Measurements from ENCODE around the gene TMEM42.

Gene TMEM42

GRCh38 chr3:44874308-44874707 lies 12.6 kb downstream of the TMEM42 start, which contains the start of gene TGM4:
TSS of gene TGM4 (plus strand) at chr3:44874608. CDS start at chr3:44874679, 71 bp downstream.
- DNase-seq (ENCODE audit: low read depth), result no peak

- DNase-seq (ENCODE audit: low read depth), result no peak
Measured at GRCh38 chr3:44875596-44875995, 13.9 kb downstream of the TMEM42 start.

- no peak for DNase-seq (ENCODE audit: low read depth)
Measured at GRCh38 chr3:44877333-44877732, 15.6 kb downstream of the TMEM42 start.

- no peak for DNase-seq (ENCODE audit: low read depth)
Measured at GRCh38 chr3:44880284-44880683, 18.6 kb downstream of the TMEM42 start.

GRCh38 chr3:44883213-44883955 lies 21.7 kb downstream of the TMEM42 start:
- no peak for DNase-seq (ENCODE audit: low read depth)

GRCh38 chr3:44883999-44884431 lies 22.3 kb downstream of the TMEM42 start:
- DNase-seq (ENCODE audit: low read depth), result no peak

- no peak for DNase-seq (ENCODE audit: low read depth)
Measured at GRCh38 chr3:44885618-44886017, 23.9 kb downstream of the TMEM42 start.

GRCh38 chr3:44886561-44886960 lies 24.8 kb downstream of the TMEM42 start:
- DNase-seq (ENCODE audit: low read depth), result no peak

- no peak for DNase-seq (ENCODE audit: low read depth)
Measured at GRCh38 chr3:44887101-44887500, 25.4 kb downstream of the TMEM42 start.

- DNase-seq (ENCODE audit: low read depth), result no peak
Measured at GRCh38 chr3:44890258-44890657, 28.5 kb downstream of the TMEM42 start.

GRCh38 chr3:44890852-44891251 lies 29.1 kb downstream of the TMEM42 start:
- no peak for DNase-seq (ENCODE audit: low read depth)

GRCh38 chr3:44892689-44893088 lies 31.0 kb downstream of the TMEM42 start:
- DNase-seq (ENCODE audit: low read depth), result no peak

- no peak for DNase-seq (ENCODE audit: low read depth)
Measured at GRCh38 chr3:44893097-44893496, 31.4 kb downstream of the TMEM42 start.

GRCh38 chr3:44894485-44894884 lies 32.8 kb downstream of the TMEM42 start:
- DNase-seq (ENCODE audit: low read depth), result no peak

GRCh38 chr3:44896440-44896839 lies 34.7 kb downstream of the TMEM42 start:
- no peak for DNase-seq (ENCODE audit: low read depth)

- no peak for DNase-seq (ENCODE audit: low read depth)
Measured at GRCh38 chr3:44899683-44900367, 38.1 kb downstream of the TMEM42 start.

- no peak for DNase-seq (ENCODE audit: low read depth)
Measured at GRCh38 chr3:44902628-44903027, 40.9 kb downstream of the TMEM42 start.

- no peak for DNase-seq (ENCODE audit: low read depth)
Measured at GRCh38 chr3:44903314-44903713, 41.6 kb downstream of the TMEM42 start.

- no peak for DNase-seq (ENCODE audit: low read depth)
Measured at GRCh38 chr3:44903751-44904150, 42.0 kb downstream of the TMEM42 start.

GRCh38 chr3:44905446-44906157 lies 43.9 kb downstream of the TMEM42 start:
- DNase-seq (ENCODE audit: low read depth), result no peak

GRCh38 chr3:44906997-44907396 lies 45.3 kb downstream of the TMEM42 start:
- DNase-seq (ENCODE audit: low read depth), result no peak

- DNase-seq (ENCODE audit: low read depth), result no peak
Measured at GRCh38 chr3:44907612-44908011, 45.9 kb downstream of the TMEM42 start.

- DNase-seq (ENCODE audit: low read depth), result no peak
Measured at GRCh38 chr3:44909063-44909462, 47.4 kb downstream of the TMEM42 start.
